22Rv1 (cell line): ENCODE data around the gene PTGES.
"Not testable (repeated sequence)": the region's sequence is repeated elsewhere in the genome, so short reads cannot be mapped to it uniquely, and the experiment has no call there.

Source experiments
- H3K27ac ChIP-seq: fragments of 450-650 bp; 2 replicates; pipeline ENCODE4 v1.5.1; 2017
- ZFX ChIP-seq: fragments of 450-650 bp; IDR thresholded peaks from 2 replicates; pipeline ENCODE4 v1.6.1; 2017; ENCODE audit warnings: antibody characterized with exemption, borderline replicate concordance
- TF ChIP-seq, protein P1 (sequence below): fragments of 450-650 bp; IDR thresholded peaks from 2 replicates; pipeline ENCODE4 v1.5.1; 2017; ENCODE audit warnings: mild to moderate bottlenecking

Gene PTGES, protein sequence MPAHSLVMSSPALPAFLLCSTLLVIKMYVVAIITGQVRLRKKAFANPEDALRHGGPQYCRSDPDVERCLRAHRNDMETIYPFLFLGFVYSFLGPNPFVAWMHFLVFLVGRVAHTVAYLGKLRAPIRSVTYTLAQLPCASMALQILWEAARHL

DNA sequence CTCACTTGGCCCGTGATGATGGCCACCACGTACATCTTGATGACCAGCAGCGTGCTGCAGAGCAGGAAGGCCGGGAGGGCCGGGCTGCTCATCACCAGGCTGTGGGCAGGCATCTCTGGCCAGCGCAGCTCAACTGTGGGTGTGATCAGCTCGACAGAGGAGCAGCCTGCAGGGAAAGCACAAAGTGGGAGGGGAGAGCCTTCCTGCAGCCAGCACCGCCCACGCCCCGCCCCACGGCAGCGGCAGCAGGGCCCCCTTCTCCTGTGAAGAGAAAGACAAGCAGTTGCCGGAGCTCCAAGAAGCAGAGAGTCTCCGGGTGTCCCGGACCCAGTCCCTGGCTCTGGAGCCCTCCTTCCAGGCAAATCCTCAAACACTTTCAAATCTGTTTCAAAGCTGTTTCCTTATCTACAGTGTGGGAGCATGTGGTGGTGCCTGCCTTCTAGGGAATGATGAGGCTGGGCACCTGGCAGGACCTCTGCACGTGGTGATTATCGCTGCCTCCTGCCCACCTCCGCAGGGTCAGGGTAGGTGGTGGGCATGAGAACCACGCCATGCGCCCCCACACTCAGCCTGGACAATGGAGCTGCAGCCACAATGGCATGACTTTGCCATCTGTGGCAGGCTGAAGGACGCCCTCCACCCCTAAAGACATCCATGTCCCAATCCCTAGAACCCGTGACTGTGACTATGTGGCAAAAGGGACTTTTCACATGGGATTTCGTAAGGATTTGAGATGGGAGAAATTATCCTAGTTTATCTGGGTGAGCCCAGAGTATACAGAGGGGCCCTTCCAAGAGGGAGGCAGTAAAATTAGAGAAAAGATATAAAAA, at the start of gene PTGES:
Gene PTGES (minus strand): TSS at position 143 of the 830 bp plus-strand sequence. CDS start 30 bp downstream, at position 113.
- peak within 1 kb of the TSS; percentile 49 for H3K27ac ChIP-seq
- TF ChIP-seq, protein P1, sequence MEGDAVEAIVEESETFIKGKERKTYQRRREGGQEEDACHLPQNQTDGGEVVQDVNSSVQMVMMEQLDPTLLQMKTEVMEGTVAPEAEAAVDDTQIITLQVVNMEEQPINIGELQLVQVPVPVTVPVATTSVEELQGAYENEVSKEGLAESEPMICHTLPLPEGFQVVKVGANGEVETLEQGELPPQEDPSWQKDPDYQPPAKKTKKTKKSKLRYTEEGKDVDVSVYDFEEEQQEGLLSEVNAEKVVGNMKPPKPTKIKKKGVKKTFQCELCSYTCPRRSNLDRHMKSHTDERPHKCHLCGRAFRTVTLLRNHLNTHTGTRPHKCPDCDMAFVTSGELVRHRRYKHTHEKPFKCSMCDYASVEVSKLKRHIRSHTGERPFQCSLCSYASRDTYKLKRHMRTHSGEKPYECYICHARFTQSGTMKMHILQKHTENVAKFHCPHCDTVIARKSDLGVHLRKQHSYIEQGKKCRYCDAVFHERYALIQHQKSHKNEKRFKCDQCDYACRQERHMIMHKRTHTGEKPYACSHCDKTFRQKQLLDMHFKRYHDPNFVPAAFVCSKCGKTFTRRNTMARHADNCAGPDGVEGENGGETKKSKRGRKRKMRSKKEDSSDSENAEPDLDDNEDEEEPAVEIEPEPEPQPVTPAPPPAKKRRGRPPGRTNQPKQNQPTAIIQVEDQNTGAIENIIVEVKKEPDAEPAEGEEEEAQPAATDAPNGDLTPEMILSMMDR: no peak
- TF ChIP-seq ZFX: no peak

DNA sequence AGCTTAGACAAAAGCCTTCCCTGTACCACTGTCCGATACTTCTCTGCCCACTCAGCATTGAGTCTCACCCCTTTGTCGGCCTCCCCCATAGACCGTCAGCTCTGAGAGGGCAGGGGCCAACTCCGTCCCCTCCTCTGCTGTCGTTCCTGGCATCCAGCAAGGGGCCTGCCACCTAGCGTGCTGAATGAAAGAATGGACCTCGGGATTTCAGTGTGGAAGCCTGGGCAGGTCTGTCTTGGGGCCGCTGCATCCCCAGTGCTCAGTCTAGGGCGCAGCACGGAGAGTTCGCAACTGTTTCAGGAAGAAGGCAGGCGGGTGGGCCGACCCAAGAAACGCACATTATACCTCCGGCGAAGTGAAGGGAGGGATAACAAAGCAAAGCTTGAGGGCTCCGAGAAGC, 48.7 kb upstream of the PTGES start:
- no peak overlapping the region for H3K27ac ChIP-seq
- TF ChIP-seq, protein P1: no peak
- TF ChIP-seq ZFX: no peak

DNA sequence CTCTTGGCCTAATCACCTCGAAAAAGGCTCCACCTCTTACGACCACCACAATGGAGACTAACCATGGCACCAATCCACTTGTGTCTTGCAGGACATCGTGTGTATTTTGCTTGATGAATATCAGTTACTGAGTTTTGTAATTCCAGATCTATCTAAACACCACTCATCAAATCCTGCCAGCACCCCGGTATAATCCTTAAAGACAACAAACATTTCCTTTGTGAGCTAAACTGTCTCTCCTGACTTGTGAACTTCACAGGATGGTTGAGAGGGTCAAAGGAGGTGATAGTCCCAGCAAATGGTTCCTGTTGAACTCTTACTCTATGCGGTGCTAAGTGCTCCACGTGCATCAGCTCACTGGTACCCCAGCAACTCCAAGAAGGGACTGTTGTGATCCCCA, 46.1 kb upstream of the PTGES start:
- no peak overlapping the region for H3K27ac ChIP-seq
- no peak for TF ChIP-seq ZFX
- TF ChIP-seq, protein P1: no peak

DNA sequence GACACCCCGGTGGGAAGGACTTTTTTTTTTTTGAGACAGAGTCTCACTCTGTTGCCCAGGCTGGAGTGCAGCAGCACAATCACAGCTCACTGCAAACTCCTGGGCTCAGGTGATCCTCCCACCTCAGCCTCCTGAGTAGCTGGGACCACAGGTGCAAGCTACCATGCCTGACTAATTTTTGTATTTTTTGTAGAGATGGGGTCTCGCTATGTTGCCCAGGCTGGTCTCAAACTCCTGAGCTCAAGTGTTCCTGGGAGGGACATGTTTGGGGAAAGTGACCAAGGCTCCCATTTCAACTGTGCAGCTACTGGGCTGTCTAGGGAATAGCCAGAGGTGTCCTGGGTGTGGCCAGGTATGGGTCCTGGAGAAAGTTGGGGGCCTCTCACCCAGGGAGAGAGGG, 43.2 kb upstream of the PTGES start:
- not testable (repeated sequence) for H3K27ac ChIP-seq

DNA sequence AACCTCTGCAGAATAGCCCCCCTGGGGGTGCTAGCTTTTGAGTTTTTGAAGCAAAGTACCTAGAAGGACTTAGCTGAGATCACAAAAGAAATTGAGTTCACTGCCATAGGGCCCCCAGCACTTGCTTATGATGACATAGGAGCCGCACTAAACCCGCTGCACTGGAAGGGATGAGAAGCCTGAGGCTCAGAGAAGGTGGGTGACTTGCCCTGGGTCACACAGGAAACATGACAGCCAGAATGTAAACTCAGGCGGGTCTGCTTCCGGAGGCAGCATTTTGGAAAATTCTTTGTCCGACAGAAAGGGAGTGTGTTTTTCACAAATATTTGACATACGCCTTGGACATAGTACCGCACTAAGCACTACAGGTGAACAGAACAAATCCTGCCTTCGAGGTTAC, 41.7 kb upstream of the PTGES start:
- no peak overlapping the region for H3K27ac ChIP-seq
- TF ChIP-seq, protein P1: no peak
- no peak for TF ChIP-seq ZFX

DNA sequence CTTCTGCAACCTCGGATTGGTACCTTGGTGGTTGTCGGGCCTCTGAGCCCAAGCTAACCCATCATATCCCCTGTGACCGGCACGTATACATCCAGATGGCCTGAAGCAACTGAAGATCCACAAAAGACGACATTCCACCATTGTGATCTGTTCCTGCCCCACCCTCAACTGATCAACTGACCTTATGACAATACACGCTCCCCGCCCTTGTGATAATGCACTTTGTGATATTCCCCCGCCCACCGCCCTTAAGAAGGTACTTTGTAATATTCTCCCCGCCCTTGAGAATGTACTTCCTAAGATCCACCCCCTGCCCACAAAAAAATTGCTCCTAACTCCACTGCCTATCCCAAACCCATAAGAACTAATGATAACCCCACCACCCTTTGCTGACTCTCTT, 33.6 kb upstream of the PTGES start:
- H3K27ac ChIP-seq: no peak overlapping the region
- no peak for TF ChIP-seq ZFX
- TF ChIP-seq, protein P1: no peak

DNA sequence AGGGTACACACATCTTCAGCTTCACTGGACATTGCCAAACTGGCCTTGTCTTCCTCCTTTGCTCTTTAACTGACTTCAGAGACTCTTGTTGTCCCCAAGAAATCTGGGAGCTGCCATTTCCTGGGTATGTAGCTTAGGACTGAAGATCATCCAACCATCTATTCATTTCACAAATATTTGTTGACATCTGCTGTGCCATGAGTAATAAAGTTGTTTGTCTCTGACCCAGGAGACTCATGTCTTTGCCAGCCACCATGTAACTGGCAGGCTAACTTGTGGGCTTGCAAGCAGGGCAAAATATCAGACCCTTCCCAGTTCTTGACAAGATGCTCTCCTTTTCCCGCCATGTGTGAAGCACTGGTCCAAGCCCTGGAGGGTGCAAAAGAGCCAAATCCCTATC, 33.0 kb upstream of the PTGES start:
- H3K27ac ChIP-seq: no peak overlapping the region
- TF ChIP-seq ZFX: no peak
- TF ChIP-seq, protein P1: no peak

DNA sequence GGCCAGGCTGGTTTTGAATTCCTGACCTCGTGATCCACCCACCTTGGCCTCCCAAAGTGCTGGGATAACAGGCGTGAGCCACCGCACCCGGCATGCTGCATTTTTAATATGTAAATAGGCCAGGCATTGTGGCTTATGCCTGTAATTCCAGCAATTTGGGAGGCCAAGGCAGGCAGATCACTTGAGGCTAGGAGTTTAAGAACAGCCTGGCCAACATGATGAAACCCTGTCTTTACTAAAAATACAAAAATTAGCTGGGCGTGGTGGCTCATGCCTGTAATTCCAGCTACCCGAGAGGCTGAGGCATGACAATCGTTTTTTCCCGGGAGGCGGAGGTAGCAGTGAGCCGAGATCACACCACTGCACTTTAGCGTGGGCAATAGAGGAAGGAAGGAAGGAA, 32.1 kb upstream of the PTGES start:
- not testable (repeated sequence) for H3K27ac ChIP-seq
